Measurements from ENCODE around the gene LRRC34.

- TF ChIP-seq, protein P1, sequence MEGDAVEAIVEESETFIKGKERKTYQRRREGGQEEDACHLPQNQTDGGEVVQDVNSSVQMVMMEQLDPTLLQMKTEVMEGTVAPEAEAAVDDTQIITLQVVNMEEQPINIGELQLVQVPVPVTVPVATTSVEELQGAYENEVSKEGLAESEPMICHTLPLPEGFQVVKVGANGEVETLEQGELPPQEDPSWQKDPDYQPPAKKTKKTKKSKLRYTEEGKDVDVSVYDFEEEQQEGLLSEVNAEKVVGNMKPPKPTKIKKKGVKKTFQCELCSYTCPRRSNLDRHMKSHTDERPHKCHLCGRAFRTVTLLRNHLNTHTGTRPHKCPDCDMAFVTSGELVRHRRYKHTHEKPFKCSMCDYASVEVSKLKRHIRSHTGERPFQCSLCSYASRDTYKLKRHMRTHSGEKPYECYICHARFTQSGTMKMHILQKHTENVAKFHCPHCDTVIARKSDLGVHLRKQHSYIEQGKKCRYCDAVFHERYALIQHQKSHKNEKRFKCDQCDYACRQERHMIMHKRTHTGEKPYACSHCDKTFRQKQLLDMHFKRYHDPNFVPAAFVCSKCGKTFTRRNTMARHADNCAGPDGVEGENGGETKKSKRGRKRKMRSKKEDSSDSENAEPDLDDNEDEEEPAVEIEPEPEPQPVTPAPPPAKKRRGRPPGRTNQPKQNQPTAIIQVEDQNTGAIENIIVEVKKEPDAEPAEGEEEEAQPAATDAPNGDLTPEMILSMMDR (IDR thresholded peaks at IDR 0.05 in 4 of 5, conservative IDR thresholded peaks at IDR 0.05 in 1 of 5) = no peak
- TF ChIP-seq POLR2A (IDR thresholded peaks at IDR 0.05) = no peak
Observed at GRCh38 chr3:169838511-169839030, 25.9 kb upstream of the LRRC34 start.

All from gastrocnemius medialis (tissue), 4 donors.